ENCODE measurements around the gene COL1A1. TPM values are rescaled to one million over a fixed set of nuclear protein-coding genes. Genes with fewer than 3 reads are reported as not detected.

Gene COL1A1
- total RNA-seq, 2 experiments from 2014 or later = not detected

DNA sequence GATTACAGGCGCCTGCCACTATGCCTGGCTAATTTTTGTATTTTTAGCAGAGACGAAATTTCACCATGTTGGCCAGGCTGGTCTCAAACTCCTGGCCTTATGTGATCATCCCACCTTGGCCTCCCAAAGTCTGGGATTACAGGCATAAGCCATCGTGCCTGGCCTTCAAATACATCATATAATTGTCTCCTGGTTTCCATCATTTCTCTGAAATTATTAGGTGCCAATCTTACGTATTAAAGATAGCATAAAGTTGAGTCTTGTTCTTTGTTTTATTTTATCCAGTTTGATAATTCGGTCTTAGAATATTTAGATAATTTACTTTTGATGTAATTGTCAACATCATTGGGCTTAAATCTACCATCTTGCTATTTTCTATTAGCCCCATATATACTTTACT, 40.0 kb upstream of the COL1A1 start:
- no peak overlapping the region for H2AFZ ChIP-seq (ENCODE audit: low read length)
- DNase-seq (ENCODE audit: low spot score) = no peak
- no peak overlapping the region for H3K27ac ChIP-seq (ENCODE audit: low read depth, low read length, poor library complexity, severe bottlenecking)
- no peaks in the 10 kb centered on the region for H4K20me1 ChIP-seq (ENCODE audit: insufficient read depth, low read length)
- H3K9me3 ChIP-seq (ENCODE audit: low read length) = no peaks in the 10 kb centered on the region
- H3K36me3 ChIP-seq (ENCODE audit: insufficient read depth, low read length) = no peaks in the 10 kb centered on the region
- H3K79me2 ChIP-seq (ENCODE audit: insufficient read depth, low read depth, low read length) = no peaks in the 10 kb centered on the region
- no peak overlapping the region for H3K4me2 ChIP-seq (ENCODE audit: low read length)
- H3K4me1 ChIP-seq (ENCODE audit: insufficient read depth, low read length, poor library complexity, severe bottlenecking) = no peaks in the 10 kb centered on the region
- no peaks in the 10 kb centered on the region for H3K9me2 ChIP-seq (ENCODE audit: insufficient read depth, low read length)
- CTCF ChIA-PET (ENCODE audit: unreplicated experiment) = no interaction called here
- BruUV-seq (replicated peaks) = no TSS peak
- TF ChIP-seq, protein P1, sequence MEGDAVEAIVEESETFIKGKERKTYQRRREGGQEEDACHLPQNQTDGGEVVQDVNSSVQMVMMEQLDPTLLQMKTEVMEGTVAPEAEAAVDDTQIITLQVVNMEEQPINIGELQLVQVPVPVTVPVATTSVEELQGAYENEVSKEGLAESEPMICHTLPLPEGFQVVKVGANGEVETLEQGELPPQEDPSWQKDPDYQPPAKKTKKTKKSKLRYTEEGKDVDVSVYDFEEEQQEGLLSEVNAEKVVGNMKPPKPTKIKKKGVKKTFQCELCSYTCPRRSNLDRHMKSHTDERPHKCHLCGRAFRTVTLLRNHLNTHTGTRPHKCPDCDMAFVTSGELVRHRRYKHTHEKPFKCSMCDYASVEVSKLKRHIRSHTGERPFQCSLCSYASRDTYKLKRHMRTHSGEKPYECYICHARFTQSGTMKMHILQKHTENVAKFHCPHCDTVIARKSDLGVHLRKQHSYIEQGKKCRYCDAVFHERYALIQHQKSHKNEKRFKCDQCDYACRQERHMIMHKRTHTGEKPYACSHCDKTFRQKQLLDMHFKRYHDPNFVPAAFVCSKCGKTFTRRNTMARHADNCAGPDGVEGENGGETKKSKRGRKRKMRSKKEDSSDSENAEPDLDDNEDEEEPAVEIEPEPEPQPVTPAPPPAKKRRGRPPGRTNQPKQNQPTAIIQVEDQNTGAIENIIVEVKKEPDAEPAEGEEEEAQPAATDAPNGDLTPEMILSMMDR (conservative IDR thresholded peaks at IDR 0.05; ENCODE audit: low read length) = no peak
- no peak for TF ChIP-seq EZH2phosphoT487 (IDR thresholded peaks at IDR 0.05; ENCODE audit: borderline replicate concordance, low read depth, low read length)
- no peak overlapping the region for H3K4me3 ChIP-seq (ENCODE audit: low read depth, low read length, poor library complexity, severe bottlenecking)
- intact Hi-C loops (cut with micrococcal nuclease; ENCODE audit: unreplicated experiment) = no loop called here
- POLR2A ChIA-PET = interaction anchor here (0.7 kb wide), 1 partner anchor 8 kb away, joined by 3 read pairs; no protein-coding TSS in a partner anchor

DNA sequence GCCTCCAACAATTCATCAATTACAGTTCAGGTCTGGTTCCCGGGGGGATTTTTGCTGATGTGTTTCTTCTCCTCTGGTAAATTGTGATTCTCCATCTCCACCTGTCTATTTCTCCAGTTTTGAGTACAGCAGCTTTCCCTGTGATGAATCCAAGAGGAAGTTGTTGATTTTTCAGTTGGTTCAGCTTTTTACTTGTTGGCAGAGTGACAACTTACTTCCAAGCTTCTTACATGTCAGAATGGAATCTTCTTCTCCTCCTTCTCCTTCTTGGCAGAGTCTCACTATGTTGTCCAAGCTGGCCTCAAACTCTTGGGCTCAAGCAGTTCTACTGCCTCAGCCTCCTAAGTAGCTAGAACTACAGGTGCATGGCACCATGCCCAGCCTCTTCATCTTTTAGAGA, 39.4 kb upstream of the COL1A1 start:
- CTCF ChIA-PET (ENCODE audit: unreplicated experiment) = no interaction called here
- TF ChIP-seq, protein P1 (conservative IDR thresholded peaks at IDR 0.05; ENCODE audit: low read length) = no peak
- no peak for TF ChIP-seq EZH2phosphoT487 (IDR thresholded peaks at IDR 0.05; ENCODE audit: borderline replicate concordance, low read depth, low read length)
- Histone ChIP-seq H3K36me3 (ENCODE audit: insufficient read depth, low read length) (no peaks in the 10 kb centered on the region), H3K4me1 (ENCODE audit: insufficient read depth, low read length, poor library complexity, severe bottlenecking) (no peaks in the 10 kb centered on the region), H4K20me1 (ENCODE audit: insufficient read depth, low read length) (no peaks in the 10 kb centered on the region), H3K79me2 (ENCODE audit: insufficient read depth, low read depth, low read length) (no peaks in the 10 kb centered on the region), H3K4me3 (ENCODE audit: low read depth, low read length, poor library complexity, severe bottlenecking) (no peak overlapping the region), H3K9me3 (ENCODE audit: low read length) (no peaks in the 10 kb centered on the region), H3K9me2 (ENCODE audit: insufficient read depth, low read length) (no peaks in the 10 kb centered on the region), H3K27ac (ENCODE audit: low read depth, low read length, poor library complexity, severe bottlenecking) (no peak overlapping the region), H2AFZ (ENCODE audit: low read length) (no peak overlapping the region), H3K4me2 (ENCODE audit: low read length) (no peak overlapping the region)
- no peak for DNase-seq (ENCODE audit: low spot score)
- POLR2A ChIA-PET = interaction anchor here (0.6 to 1.2 kb wide), 3 partner anchors 9 to 16 kb away, joined by 3 read pairs; no protein-coding TSS in a partner anchor
- intact Hi-C loops (cut with micrococcal nuclease; ENCODE audit: unreplicated experiment) = no loop called here
- no TSS peak for BruUV-seq (replicated peaks)

DNA sequence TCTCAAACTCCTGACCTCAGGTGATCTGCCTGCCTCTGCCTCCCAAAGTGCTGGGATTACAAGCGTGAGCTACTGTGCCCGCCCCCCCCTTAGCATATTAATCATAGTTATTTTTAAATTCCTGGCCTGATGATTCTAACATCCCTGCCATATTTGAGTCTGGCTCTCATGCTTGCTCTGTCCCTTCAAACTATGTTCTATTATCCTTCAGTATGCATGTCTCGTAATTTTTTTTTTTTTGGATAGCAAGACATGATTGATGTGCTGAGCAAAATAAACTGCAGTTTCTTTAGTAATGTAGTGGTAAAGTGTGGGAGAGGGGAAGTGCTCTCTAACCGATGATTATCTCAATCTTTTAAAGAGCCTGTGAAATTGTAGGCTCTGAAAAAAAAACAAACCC, 38.5 kb upstream of the COL1A1 start:
- Histone ChIP-seq H3K9me2 (ENCODE audit: insufficient read depth, low read length) (no peaks in the 10 kb centered on the region), H3K4me3 (ENCODE audit: low read depth, low read length, poor library complexity, severe bottlenecking) (no peak overlapping the region), H3K4me2 (ENCODE audit: low read length) (no peak overlapping the region), H3K27ac (ENCODE audit: low read depth, low read length, poor library complexity, severe bottlenecking) (no peak overlapping the region), H3K36me3 (ENCODE audit: insufficient read depth, low read length) (no peaks in the 10 kb centered on the region), H3K79me2 (ENCODE audit: insufficient read depth, low read depth, low read length) (no peaks in the 10 kb centered on the region), H2AFZ (ENCODE audit: low read length) (no peak overlapping the region), H3K9me3 (ENCODE audit: low read length) (no peaks in the 10 kb centered on the region; the same call in 1 of the 2 replicates), H4K20me1 (ENCODE audit: insufficient read depth, low read length) (no peaks in the 10 kb centered on the region), H3K4me1 (ENCODE audit: insufficient read depth, low read length, poor library complexity, severe bottlenecking) (no peaks in the 10 kb centered on the region)
- ChIA-PET CTCF (ENCODE audit: unreplicated experiment) (no interaction called here), POLR2A (interaction anchor here (1.2 kb wide), 1 partner anchor 8 kb away, joined by 3 read pairs; no protein-coding TSS in a partner anchor)
- BruUV-seq (replicated peaks) = no TSS peak
- no peak for DNase-seq (ENCODE audit: low spot score)
- TF ChIP-seq, protein P1 (conservative IDR thresholded peaks at IDR 0.05; ENCODE audit: low read length) = no peak
- TF ChIP-seq EZH2phosphoT487 (IDR thresholded peaks at IDR 0.05; ENCODE audit: borderline replicate concordance, low read depth, low read length) = no peak
- intact Hi-C loops (cut with micrococcal nuclease; ENCODE audit: unreplicated experiment) = no loop called here

All from OCI-LY7 (cell line).